Hindlimb muscle (tissue), 1 donor: ENCODE measurements around the gene CHURC1. TPM values are rescaled to one million over a fixed set of nuclear protein-coding genes. Genes with fewer than 3 reads are reported as not detected.

Experiments
- DNase-seq: peaks from one replicate; pipeline ENCODE4 v3.0.0-alpha.2; 2013
- polyA plus RNA-seq: library from polyadenylated mRNA; unstranded; fragments of 120-200 nt; gene quantifications from one replicate; pipeline ENCODE4 v1.2.1, GENCODE V29; 2013; ENCODE audit not compliant: insufficient read length

CHURC1 gene
- 38.7 TPM for polyA plus RNA-seq

GRCh38 chr14:64914237-64915028, at the start of gene CHURC1:
CHURC1 (plus strand) TSS chr14:64914455; CDS start chr14:64914496, 41 bp downstream.
- DNase-seq, result peak; percentile 93

GRCh38 chr14:64865109-64865508, 49.1 kb upstream of the CHURC1 start:
- no peak for DNase-seq

- no peak for DNase-seq
Measured at GRCh38 chr14:64865992-64866391, 48.3 kb upstream of the CHURC1 start.

- no peak for DNase-seq
Measured at GRCh38 chr14:64867182-64867581, 47.1 kb upstream of the CHURC1 start.

GRCh38 chr14:64868379-64868778, 45.9 kb upstream of the CHURC1 start:
- no peak for DNase-seq

- no peak for DNase-seq
Measured at GRCh38 chr14:64868841-64869240, 45.4 kb upstream of the CHURC1 start.

GRCh38 chr14:64870160-64870559, 44.1 kb upstream of the CHURC1 start:
- no peak for DNase-seq

GRCh38 chr14:64871344-64871743, 42.9 kb upstream of the CHURC1 start:
- no peak for DNase-seq

- no peak for DNase-seq
Measured at GRCh38 chr14:64873506-64874219, 40.6 kb upstream of the CHURC1 start.

- DNase-seq, result no peak
Measured at GRCh38 chr14:64875350-64875749, 38.9 kb upstream of the CHURC1 start.

GRCh38 chr14:64877846-64878245, 36.4 kb upstream of the CHURC1 start:
- DNase-seq, result no peak

- DNase-seq, result no peak
Measured at GRCh38 chr14:64878837-64879634, 35.2 kb upstream of the CHURC1 start.

- peak; percentile 22 for DNase-seq
Measured at GRCh38 chr14:64879635-64880220, 34.5 kb upstream of the CHURC1 start, which contains the start of gene SPTB. SPTB (minus strand) TSS chr14:64879907; CDS start chr14:64823094, 56,813 bp downstream.

GRCh38 chr14:64880221-64881121, 33.8 kb upstream of the CHURC1 start:
- peak; percentile 21 for DNase-seq

- DNase-seq, result no peak
Measured at GRCh38 chr14:64885559-64885958, 28.7 kb upstream of the CHURC1 start.

GRCh38 chr14:64889352-64889751, 24.9 kb upstream of the CHURC1 start:
- no peak for DNase-seq

GRCh38 chr14:64891173-64891838, 22.9 kb upstream of the CHURC1 start:
- DNase-seq, result no peak

GRCh38 chr14:64891839-64892375, 22.3 kb upstream of the CHURC1 start:
- peak; percentile 36 for DNase-seq

GRCh38 chr14:64899958-64900357, 14.3 kb upstream of the CHURC1 start:
- DNase-seq, result no peak

- no peak for DNase-seq
Measured at GRCh38 chr14:64906022-64906421, 8.2 kb upstream of the CHURC1 start.
